ENCODE measurements around the gene GPBAR1.

Gene GPBAR1

DNA sequence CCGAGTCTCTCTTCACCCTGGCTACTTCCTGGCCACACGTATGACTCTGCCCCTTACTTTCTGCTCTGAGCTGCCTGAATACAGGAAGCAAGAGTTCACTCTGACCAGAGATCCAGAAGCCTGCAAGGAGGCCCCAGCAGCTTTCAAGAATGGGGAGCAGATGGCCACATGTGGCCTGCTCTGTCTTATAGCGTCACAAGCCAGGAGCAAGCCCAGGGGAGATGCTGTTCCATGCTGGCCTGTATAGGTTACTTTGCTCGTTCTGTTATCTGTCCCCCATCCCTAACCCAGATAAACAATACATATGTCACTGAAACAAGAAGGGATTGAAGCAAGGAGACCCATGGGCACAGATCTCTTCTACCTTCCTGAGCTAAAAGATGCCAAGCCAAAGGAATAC is 13.8 kb downstream of the GPBAR1 start:
- H3K79me2 ChIP-seq (ENCODE audit: insufficient read depth, low read length) = peaks cover under 1% of the 10 kb centered on the region; the same call in 1 of the 2 replicates
- TF ChIP-seq EZH2phosphoT487 (conservative IDR thresholded peaks at IDR 0.05; ENCODE audit: low read length) = no peak
- TF ChIP-seq, protein P1, sequence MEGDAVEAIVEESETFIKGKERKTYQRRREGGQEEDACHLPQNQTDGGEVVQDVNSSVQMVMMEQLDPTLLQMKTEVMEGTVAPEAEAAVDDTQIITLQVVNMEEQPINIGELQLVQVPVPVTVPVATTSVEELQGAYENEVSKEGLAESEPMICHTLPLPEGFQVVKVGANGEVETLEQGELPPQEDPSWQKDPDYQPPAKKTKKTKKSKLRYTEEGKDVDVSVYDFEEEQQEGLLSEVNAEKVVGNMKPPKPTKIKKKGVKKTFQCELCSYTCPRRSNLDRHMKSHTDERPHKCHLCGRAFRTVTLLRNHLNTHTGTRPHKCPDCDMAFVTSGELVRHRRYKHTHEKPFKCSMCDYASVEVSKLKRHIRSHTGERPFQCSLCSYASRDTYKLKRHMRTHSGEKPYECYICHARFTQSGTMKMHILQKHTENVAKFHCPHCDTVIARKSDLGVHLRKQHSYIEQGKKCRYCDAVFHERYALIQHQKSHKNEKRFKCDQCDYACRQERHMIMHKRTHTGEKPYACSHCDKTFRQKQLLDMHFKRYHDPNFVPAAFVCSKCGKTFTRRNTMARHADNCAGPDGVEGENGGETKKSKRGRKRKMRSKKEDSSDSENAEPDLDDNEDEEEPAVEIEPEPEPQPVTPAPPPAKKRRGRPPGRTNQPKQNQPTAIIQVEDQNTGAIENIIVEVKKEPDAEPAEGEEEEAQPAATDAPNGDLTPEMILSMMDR (IDR thresholded peaks at IDR 0.05; ENCODE audit: insufficient read depth, low read length, poor library complexity, severe bottlenecking) = no peak
- no peaks in the 10 kb centered on the region for H3F3A ChIP-seq (ENCODE audit: insufficient read depth)
- no peaks in the 10 kb centered on the region for H4K20me1 ChIP-seq (ENCODE audit: low read depth, low read length)
- H3K9ac ChIP-seq (ENCODE audit: low read length) = no peak overlapping the region
- H3K36me3 ChIP-seq (ENCODE audit: low read length) = no peaks in the 10 kb centered on the region
- no peak overlapping the region for H3K4me2 ChIP-seq (ENCODE audit: low read depth, low read length, poor library complexity, severe bottlenecking)
- H2AFZ ChIP-seq (ENCODE audit: low read depth, low read length, severe bottlenecking) = no peak overlapping the region
- H3K9me2 ChIP-seq (replicated peaks; ENCODE audit: insufficient read depth, low read length) = no peaks in the 10 kb centered on the region
- no peak overlapping the region for H3K27ac ChIP-seq (ENCODE audit: low read depth, low read length)
- no peak overlapping the region for H3K4me3 ChIP-seq (ENCODE audit: insufficient read depth, low read length, poor library complexity, severe bottlenecking)
- no peaks in the 10 kb centered on the region for H3K9me3 ChIP-seq (ENCODE audit: insufficient read depth, low read length)
- H3K27me3 ChIP-seq (ENCODE audit: low read length) = no peaks in the 10 kb centered on the region

DNA sequence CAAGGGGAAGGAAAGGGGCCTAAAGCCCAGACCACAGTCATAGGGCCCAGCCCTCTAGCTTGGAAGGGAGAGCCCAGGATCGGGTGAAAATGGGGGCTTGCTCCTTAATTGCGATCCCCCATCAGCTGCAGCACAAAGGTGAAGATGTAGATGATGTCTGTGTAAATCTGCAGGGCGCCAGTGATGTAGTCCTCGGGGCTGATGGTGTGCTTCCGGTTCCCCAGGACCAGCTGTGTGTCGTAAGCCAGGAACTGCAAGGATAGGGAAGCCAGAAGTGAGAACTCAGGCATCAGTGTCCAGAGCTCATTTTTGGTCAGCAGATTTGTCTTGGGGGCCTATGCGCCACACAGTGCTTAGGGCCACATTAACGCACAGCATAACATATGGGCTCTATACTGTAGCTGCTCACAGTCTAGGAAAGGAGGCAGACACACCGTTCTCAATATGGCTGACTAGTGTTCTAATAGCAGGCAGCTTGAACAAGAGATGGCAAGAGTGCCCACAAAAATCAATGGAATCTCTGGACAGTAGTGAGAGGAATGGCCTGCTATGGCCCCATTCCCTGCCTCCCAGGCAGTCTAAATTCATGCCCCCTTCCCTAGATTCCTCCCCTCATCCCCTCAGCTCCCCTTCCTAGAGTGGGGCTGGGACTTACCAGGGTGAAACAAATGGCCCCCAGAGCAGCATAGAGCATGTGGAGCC is 14.7 kb downstream of the GPBAR1 start:
- Histone ChIP-seq H3K27me3 (ENCODE audit: low read length) (no peaks in the 10 kb centered on the region), H3K9me2 (replicated peaks; ENCODE audit: insufficient read depth, low read length) (no peaks in the 10 kb centered on the region), H3K36me3 (ENCODE audit: low read length) (no peaks in the 10 kb centered on the region), H3K27ac (ENCODE audit: low read depth, low read length) (no peak overlapping the region), H3K4me3 (ENCODE audit: insufficient read depth, low read length, poor library complexity, severe bottlenecking) (no peak overlapping the region), H4K20me1 (ENCODE audit: low read depth, low read length) (no peaks in the 10 kb centered on the region), H2AFZ (ENCODE audit: low read depth, low read length, severe bottlenecking) (no peak overlapping the region), H3K79me2 (ENCODE audit: insufficient read depth, low read length) (no peaks in the 10 kb centered on the region), H3F3A (ENCODE audit: insufficient read depth) (no peaks in the 10 kb centered on the region), H3K4me2 (ENCODE audit: low read depth, low read length, poor library complexity, severe bottlenecking) (no peak overlapping the region), H3K9ac (ENCODE audit: low read length) (no peak overlapping the region), H3K9me3 (ENCODE audit: insufficient read depth, low read length) (no peaks in the 10 kb centered on the region)
- TF ChIP-seq EZH2phosphoT487 (conservative IDR thresholded peaks at IDR 0.05; ENCODE audit: low read length) = no peak
- TF ChIP-seq, protein P1 (IDR thresholded peaks at IDR 0.05; ENCODE audit: insufficient read depth, low read length, poor library complexity, severe bottlenecking) = no peak

DNA sequence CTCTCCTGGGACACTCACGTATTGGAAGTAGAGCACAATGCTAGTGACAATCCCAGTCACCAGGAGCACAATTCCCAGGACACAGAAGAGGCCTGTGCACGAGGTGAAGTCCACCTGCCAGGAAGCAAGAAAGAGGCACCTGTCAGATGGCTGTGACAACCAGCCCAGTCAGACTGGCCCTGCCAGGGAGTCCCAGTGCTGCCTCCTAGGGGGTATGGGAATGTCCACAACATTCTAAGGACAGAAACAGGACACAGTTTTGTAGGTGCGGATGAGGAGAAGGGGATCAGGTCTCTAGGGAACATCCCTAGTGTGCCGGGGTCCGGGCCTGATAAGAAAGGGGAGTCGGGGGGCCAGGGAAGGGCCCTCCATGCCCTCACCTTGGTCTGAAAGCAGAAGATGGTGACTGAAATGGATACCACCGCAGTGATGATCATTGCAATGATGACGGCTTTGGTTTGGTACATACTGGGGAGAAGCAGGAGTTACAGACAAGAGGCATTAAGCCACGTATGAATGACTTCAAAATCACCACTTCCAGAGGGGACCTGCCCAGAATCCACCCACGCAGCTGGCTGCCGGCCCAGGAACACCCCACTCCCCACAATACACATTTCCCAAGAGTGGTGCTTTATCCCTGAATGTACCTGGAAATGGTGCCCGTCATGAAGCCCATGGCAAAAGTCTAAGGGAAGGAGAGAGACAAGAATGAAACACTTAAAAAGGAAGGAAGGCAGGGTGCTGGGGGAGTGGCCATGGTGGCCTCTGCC is 16.4 kb downstream of the GPBAR1 start:
- Histone ChIP-seq H3K27me3 (ENCODE audit: low read length) (no peaks in the 10 kb centered on the region), H3K27ac (ENCODE audit: low read depth, low read length) (no peak overlapping the region), H2AFZ (ENCODE audit: low read depth, low read length, severe bottlenecking) (no peak overlapping the region), H3K79me2 (ENCODE audit: insufficient read depth, low read length) (no peaks in the 10 kb centered on the region), H3K4me3 (ENCODE audit: insufficient read depth, low read length, poor library complexity, severe bottlenecking) (no peak overlapping the region), H3K9me2 (replicated peaks; ENCODE audit: insufficient read depth, low read length) (no peaks in the 10 kb centered on the region), H3F3A (ENCODE audit: insufficient read depth) (no peaks in the 10 kb centered on the region), H3K9ac (ENCODE audit: low read length) (no peak overlapping the region), H3K9me3 (ENCODE audit: insufficient read depth, low read length) (no peaks in the 10 kb centered on the region), H4K20me1 (ENCODE audit: low read depth, low read length) (no peaks in the 10 kb centered on the region), H3K4me2 (ENCODE audit: low read depth, low read length, poor library complexity, severe bottlenecking) (no peak overlapping the region), H3K36me3 (ENCODE audit: low read length) (no peaks in the 10 kb centered on the region)
- TF ChIP-seq, protein P1 (IDR thresholded peaks at IDR 0.05; ENCODE audit: insufficient read depth, low read length, poor library complexity, severe bottlenecking) = no peak
- no peak for TF ChIP-seq EZH2phosphoT487 (conservative IDR thresholded peaks at IDR 0.05; ENCODE audit: low read length)

Data from SU-DHL-6 (cell line).